CD1c-positive myeloid dendritic cell (primary cell): Measurements from ENCODE around the gene NKD1.
A peak's percentile ranks its signal among the peaks of the same experiment; 100 is the strongest.

Experiments used
- DNase-seq: peaks from one replicate; pipeline ENCODE4 v3.0.0-alpha.2; 2016; ENCODE audit errors: extremely low spot score

NKD1 gene

DNA sequence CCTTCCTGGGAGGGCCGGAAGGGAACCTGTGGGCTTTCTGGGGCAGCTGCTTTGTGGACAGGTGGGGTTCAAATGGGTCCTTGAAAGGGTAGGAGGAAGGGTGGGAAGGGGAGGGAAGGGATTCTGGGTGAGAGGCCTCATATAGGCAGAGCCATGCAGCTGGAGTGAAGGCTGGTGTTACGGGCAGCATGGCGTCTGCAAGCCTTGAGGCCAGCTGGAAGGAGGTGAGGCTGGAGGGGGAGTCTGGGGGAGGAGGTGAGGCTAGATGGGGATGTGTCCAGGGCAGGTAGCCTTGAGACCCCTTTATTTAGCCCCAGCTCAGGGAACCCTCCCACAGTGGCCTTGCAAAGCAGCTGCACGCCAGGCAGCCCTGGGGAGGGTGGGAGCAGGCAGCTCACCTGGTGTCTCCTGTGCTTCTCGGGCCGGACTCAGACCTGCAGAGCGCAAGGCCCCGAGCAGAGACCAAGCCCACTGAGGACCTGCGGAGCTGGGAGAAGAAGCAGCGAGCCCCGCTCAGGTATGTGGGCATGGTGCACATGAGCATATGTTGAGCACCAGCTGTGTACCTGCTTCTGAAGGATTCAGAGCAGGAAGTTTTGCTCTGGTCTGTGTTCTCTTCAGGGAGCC, 82.3 kb downstream of the NKD1 start:
- no peak for DNase-seq

DNA sequence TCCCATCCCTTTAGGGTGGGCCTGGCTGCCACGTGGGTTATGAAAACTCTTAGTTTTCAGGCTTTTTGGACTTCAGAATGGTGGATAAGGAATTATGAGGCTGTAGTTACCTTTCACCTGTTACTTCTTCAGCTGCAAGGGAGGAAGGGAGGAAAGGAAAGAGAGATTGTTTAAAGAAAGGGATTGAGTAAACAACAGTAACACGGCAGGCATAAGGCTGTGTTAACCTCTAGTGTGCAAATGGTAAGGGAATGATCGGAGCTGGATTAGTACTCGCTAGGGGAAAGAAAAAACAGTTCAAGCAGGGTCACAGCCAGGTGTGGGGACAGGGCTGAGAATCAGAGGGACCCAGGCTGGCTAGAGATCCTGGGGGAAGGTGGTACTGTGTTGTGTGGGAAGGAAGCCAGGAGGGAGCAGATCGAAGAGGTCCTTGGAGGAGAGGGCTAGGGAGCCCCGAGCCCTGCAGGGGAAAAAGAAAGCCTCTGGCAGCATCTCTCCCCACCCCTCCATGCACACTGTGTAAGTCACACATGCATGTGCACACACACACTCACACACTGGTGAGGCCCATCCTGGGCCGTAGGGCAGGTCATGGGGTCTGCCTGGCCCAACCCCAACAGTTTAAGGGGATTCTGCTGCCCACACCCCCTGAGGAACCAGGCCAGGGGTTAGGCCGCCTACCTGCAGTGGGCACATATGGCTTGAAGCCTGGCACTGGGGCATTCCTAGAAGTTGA, 83.2 kb downstream of the NKD1 start:
- DNase-seq = no peak

DNA sequence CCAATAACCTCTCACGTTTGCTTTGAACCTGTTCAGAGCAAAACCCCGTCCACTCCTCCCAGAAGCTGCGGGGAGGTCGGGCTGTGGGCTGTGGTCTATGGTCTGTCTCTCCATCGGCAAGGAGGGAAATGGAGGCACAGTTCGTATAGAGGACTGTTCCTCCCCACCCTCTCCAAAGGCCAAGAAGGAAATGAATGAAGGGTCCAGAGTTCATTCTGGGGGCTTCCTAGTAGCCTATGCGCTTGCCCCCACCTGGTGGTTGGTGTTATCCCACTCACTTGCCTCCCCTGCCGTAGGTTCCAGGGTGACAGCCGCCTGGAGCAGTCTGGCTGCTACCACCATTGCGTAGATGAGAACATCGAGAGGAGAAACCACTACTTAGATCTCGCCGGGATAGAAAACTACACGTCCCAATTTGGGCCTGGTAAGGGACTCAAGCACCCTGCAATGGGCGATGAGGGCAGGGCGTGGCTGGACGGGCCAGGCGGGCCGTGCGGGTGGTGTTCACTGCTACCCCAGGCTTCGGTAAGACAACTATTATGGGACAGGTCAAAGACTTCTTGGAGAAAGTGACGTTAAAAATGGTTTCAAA, 83.9 kb downstream of the NKD1 start:
- no peak for DNase-seq

DNA sequence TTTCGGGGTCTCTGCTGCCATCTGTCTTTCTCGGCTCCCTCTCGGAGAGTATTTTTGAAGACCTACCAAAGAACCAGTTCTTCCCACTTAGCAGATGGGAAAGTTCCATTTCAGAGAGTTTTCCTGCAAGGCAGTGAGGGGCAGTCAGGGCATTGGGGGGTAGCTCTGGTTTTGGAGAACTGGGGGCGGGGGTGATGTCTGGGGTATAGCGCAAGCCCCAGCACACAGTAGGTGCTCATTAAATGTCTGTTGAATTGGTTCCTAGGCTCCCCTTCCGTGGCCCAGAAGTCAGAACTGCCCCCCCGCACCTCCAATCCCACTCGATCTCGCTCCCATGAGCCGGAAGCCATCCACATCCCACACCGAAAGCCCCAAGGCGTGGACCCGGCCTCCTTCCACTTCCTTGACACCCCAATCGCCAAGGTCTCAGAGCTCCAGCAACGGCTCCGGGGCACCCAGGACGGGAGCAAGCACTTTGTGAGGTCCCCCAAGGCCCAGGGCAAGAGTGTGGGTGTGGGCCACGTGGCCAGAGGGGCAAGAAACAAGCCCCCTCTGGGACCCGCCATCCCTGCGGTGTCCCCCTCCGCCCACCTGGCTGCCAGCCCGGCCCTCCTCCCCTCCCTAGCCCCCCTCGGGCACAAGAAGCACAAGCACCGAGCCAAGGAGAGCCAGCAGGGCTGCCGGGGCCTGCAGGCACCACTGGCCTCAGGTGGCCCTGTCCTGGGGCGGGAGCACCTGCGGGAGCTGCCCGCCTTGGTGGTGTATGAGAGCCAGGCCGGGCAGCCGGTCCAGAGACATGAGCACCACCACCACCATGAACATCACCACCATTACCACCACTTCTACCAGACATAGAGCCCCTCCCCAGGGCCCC, 85.0 kb downstream of the NKD1 start:
- no peak for DNase-seq

DNA sequence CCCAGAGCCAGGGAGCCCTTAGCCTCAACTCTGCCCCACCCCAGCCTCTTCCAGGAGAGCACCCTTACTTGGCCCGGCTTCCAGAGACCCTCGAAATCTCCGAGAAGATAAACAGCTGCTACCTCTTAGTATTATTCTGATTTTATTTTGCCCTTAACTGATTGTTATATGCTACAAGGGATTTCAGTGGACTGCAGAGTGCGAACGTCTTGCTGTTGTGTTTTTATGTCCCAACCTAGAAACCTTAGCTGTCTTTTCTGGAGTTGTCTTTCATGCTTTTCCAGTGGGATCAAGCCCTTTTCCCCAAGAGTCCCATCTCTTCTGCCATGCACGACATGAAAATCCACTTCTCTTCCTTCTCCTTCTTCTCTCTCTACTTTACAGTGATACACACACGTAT, 85.9 kb downstream of the NKD1 start:
- no peak for DNase-seq

DNA sequence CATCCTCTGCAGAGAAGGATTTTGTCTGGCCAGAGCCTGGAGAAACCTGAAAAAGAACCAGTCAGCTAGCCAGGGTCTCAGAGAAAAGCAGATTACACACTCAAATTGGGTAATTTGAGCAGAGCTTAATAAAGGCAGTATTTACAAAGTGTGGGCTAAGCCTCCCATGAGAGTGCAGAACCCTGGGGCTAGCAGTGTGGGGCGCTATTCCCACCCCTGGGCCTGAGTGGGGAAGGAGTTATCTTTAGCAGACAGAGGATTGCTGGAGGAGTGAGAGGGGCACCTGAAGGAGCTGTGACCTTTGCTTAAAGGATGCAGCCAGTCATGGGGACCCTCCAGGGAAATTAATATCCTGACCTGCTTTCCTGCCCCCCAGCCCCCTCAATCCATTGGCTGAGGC, 86.8 kb downstream of the NKD1 start:
- no peak for DNase-seq

DNA sequence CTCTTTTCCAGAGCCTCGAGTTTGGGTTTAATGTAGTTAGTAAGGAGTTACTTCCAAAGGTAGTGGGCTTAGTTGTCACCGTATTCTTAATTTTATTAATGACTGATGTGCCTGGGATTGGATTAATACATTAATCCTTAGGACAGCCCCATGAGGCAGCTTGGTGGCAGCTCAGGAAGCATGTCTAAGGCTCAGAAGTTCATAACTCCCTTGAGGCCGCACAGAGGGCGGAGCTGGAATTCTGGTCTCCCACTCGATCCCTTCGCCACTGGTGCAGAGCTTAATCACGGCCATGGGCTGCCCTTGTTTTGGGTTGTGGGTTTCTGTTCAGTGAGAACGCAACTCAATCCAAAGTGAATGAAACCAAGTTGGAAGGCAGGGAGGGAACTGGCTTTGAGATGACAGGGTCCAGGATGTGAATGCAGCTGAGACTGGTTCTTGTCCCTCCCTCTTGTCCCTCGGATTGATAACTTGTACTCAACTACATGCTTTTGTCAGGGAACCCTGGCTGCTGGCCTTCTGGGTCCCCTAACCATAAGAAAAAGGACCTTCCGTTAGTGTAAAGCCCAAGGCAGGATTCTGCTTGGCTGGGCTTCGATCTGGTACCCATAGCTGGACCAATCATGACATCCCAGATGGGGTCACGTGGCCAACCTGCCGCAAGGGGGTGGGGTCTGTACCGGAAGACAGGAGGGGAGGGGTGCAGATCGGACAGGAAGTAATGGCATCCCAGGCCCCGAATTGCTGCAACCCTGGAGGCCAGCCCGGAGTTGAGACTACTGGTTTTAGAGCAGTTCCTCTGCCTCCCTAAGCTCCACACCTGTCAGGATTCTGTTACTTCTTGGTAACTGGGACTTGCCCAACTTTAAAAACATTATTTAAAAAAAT, 87.6 kb downstream of the NKD1 start:
- DNase-seq = no peak

DNA sequence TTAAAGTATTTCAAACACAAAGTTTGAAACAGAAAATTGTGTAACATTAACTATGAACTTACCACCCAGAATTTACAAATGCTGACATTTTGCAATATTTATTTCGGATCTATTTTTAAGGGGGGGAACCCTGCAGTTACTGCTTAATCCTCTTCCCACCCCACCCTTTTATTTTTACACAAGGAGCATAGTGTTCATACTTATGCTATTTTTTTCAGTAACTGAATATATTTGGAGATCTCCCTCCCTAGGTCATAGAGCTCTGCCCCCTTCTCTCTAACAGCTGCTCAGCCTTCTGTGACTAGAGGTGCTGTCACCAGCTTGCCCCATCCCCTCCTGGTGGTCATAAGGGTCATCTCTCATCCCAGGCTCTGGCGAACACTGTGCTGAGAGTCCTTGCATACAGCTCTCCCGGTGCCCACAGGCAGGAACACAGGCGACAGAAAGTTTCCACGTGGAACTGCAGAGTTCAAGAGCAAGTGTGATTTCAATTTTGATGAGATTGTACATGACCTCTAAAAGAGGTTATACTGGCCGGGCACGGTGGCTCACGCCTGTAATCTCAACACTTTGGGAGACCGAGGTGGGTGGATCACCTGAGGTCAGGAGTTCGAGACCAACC, 88.7 kb downstream of the NKD1 start:
- no peak for DNase-seq

DNA sequence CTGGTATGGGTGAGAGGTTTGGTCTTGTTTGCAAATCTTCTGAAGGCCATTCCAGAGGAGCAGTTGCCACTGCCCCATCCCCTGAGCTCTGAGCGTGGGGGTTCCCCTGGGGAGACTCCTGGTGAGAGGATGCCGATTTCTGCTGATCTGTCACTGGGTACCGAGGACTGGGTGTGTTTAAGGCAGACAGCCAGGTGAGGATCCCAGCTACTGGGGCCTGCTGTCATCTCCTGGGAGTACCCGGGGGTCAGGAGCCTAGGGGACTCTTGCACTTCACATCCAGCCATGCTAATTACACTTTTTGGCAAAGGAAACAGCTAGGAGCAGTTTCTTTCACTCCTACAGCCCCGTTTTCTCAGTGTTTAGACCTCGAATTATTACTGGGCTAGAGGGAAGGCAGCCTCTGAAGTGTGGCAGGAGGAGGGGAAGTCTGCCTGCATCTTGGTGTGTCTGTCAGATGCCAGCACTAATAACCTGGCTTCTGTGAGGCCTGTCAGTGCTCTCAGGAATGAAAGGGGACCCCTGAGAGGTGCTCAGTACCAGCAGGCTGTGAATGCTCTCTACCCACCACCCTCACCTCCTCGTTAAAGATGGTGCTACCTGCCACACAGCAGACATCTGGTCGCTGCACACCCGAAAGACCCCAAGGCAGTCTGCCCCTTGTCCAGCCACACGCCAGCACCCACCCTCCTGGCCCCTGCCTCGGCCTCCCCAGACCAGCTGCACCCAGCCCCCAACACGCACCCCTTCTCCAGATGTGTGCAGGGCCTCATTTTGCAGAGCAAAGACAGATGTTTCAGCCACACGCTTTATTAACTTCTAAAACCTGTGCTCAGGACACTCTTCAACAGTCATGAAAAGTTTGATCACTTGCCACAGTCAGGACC, 89.8 kb downstream of the NKD1 start:
- DNase-seq = no peak

DNA sequence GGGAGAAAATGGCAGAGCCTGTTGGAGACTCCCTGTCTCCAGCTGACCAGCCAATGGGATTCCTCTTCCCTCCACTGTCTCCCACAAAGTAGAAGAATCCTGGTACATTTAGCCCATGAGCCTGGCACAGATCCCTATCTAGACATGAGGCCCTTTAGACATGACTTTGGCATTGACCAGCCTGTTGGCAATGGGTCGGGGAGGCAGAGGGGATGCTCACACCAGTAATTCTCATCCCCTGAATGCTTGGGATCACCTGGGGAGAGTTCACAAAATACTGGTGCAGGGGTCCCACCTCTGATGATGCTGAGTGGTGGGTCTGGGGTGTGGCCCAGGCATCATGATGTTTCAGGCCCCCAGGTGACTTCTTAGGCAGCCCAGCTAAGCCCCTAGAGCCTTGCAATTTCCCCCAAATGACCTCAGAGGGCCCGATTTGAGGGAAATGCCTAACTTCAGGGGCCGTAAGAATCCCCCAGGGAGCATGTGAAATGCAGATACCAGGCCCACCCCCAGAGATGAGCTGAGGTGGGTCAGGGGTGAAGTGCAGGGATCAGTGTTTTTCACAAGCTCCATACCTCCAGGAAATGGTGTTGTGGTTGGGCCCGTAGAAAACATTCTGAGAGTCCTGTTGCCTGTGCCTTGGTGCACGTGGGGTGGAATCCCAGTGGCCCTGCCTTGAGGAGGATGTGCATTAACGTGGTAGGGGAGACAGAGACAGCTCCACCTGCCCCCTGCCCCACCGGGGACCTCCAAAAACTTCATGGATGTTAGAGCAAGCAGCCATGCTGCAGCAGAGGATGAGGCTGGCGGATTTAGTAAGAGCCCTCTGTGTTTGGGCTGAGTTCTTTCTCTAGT, 90.8 kb downstream of the NKD1 start:
- DNase-seq = no peak

DNA sequence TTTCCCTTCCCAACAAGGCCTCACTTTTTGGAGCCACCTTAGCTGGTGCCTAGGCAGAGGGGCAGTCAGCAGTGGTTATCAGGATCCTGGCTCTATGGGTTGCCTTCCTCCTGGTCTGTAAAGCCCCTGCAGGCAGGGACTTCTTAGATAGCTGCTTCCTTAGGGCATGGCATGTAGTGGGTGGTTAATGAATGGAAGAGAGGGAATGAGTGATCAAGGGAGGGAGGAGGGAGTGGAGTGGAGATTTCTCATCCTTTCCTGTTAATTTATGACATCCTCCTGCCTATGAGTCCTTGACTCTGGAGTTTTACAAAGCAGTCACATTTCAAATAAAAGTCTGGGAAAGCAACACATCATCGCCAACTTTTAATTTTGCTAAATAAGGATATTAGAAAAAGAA, 92.2 kb downstream of the NKD1 start:
- no peak for DNase-seq

DNA sequence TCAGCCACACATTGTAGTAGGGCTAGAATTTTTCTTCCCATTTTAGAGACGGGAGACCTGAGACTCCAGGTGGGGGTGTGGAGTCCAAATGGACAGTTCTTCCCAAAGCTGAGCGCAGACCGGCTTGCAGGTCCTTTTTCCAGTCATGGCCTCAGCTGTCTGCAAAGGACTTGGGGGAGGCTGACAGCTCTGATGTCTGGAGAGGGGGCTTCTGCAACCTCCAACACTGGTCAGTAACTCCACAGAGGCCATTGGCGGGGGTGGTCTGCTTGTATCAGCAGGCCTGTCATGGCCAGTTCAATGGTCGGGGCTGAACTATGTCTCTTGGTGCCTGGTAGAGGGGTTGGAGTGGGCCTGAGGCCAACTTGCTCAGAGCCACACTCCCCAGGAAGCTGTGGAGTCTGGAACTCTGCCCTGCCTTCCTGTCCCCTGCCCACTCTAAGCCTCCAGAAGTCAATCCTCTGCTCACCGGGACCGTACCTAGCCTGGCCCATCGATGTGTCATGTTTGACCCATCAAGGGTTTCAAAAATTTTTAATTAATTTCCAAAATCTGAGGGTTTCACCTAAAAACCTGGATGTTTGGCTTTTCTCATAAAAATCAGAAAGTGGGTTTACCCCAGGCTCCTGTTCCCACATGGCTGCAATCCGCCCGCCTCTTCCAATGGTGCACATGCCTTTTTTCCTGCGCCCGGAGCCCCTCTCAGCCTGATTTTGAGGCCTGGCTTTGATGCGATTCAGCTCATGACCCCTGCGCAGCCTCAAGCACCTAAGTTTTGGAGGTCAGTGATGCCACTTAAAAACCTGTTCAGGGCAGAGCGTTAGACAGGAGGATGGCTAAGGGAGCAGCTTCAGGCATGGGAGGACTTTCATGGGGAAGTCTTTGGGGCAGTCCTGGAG, 93.0 kb downstream of the NKD1 start:
- DNase-seq = no peak

DNA sequence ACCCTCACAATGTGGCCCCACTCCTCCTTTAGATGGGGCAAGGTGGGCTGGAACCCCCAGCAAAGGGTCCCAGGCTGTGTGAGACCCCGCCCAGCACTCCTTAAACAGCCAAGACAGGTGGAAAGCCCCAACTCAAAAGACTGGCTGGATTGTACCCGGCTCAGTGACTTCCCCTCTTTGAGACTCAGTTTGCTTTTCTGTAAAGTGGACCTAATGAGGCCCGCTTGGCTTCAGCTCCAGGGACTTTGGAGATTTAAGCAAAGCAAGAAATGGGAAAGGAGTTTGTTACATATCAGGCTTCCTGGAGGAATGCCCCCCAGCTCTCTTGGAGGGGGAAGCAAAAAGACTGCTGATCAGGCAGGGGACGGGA, 93.6 kb downstream of the NKD1 start:
- DNase-seq = no peak

DNA sequence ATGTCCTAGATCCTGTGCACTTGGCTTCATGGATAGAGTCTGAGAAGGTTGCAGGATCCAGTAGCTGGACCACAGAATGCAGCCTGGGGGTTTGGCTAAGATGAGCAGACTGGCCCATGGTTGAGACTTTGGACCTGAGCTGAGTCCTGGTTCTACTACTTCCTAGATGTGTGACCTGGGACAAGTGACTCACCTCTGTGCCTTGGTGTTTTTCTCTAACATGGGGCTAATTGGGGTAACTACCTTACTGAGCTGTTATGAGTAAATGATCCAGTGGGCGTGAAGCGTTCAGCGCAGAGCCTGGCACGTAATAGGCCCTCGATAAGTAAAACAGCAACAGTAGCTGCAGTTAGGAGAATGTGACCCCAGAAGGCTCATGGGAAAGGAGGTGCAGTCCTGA, 94.2 kb downstream of the NKD1 start:
- no peak for DNase-seq

DNA sequence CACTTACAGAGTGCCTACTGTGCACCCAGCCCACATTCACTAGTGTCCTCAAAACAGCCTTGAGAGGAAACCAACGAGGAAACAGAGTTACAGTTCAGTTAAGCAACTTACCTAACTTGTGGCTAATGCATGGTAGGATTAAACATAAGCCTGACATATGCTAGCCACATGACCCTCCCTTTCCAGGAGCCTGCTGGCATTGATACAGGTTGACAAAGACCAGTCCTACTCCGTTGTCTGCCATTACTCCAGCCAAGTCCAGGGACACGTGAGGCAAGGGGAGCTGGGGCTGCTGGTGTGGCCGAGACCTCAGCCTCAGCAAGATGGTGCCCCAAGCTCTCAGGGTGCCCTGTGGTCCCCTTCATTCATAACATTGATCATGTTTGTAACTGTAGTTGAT, 95.0 kb downstream of the NKD1 start:
- no peak for DNase-seq

DNA sequence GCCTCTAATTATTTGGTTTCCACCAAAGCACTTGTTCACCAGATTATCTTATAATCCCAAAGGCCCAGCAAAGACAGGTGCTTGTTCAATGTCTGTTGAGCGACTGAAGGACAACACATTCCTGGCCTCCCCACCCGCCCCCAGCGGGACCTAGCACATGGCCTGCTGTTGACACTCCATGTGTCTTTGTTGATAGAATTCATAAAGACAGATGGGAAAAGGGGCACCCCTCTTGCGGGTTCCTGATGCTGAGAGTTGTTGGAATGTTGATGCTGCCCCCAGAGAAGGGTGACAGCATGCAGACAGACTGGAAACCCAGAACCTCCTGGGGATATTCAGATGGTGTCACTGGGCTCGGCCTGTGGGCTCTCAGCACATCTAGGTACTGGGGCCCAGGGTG, 96.0 kb downstream of the NKD1 start:
- DNase-seq = no peak

DNA sequence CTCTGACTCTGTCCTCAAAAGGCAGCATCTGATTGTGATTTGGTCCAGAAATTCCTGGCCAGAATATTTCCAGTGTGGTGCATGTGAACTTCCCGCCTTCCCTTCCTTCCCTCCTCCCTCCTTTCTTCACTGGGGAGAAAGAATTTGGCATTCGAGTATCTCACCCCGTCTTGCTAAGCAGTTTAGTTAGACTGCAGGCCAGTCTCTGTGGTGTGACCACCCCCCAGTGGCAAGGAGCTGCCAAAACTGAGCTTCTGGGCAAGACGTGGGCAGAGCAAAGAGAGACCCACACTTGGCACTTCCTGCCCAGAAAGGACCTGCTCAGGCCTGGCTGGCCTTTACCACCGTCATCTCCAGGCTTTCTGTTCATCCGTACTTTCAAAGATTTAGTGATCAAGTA, 96.5 kb downstream of the NKD1 start:
- peak; percentile 41 for DNase-seq
